Liver (tissue), 9 donors: ENCODE results near the gene MTHFD2. TPM values are rescaled to one million over a fixed set of nuclear protein-coding genes. Genes with fewer than 3 reads are reported as not detected.

Experiments used
- DNase-seq: peaks from one replicate; pipeline ENCODE4 v3.0.0-alpha.2; 2017; ENCODE audit warnings: low spot score
- H3K27ac ChIP-seq, 2 donors: one replicate each; pipeline ENCODE4 v1.7.0; 2013; ENCODE audit warnings: inconsistent platforms in 2 of 2, low read length in 2 of 2, control low read depth in 1 of 2, low read depth in 1 of 2, mild to moderate bottlenecking in 1 of 2
- H3K27me3 ChIP-seq, 4 donors: one replicate each; pipeline versions ENCODE4 v1.6.1 to v1.7.0; 2013; ENCODE audit warnings: low read length in 3 of 4, inconsistent platforms in 1 of 4, mild to moderate bottlenecking in 1 of 4, moderate library complexity in 1 of 4; ENCODE audit not compliant: control insufficient read depth in 4 of 4, insufficient read depth in 4 of 4
- H3K36me3 ChIP-seq, 4 donors: one replicate each; pipeline versions ENCODE4 v1.6.1 to v1.7.0; 2013; ENCODE audit warnings: low read length in 3 of 4, mild to moderate bottlenecking in 3 of 4, low read depth in 1 of 4, moderate library complexity in 1 of 4; ENCODE audit not compliant: control insufficient read depth in 4 of 4, insufficient read depth in 3 of 4
- H3K4me1 ChIP-seq, 4 donors: one replicate each; pipeline versions ENCODE4 v1.6.1 to v1.7.0; 2013; ENCODE audit warnings: low read length in 3 of 4, mild to moderate bottlenecking in 3 of 4, moderate library complexity in 1 of 4; ENCODE audit not compliant: control insufficient read depth in 4 of 4, insufficient read depth in 4 of 4
- H3K4me3 ChIP-seq, 3 donors: one replicate each; pipeline versions ENCODE4 v1.6.1 to v1.7.0; 2013; ENCODE audit warnings: low read length in 3 of 3, control low read depth in 1 of 3, low read depth in 1 of 3, mild to moderate bottlenecking in 1 of 3
- H3K9ac ChIP-seq, 2 donors: one replicate each; pipeline ENCODE4 v1.7.0; 2013; ENCODE audit warnings: low read length in 2 of 2, mild to moderate bottlenecking in 2 of 2, moderate library complexity in 2 of 2, control low read depth in 1 of 2, low read depth in 1 of 2
- H3K9me3 ChIP-seq, 4 donors: one replicate each; pipeline versions ENCODE4 v1.6.1 to v1.7.0; 2013; ENCODE audit warnings: low read length in 3 of 4; ENCODE audit not compliant: control insufficient read depth in 4 of 4
- ATF3 ChIP-seq: IDR thresholded peaks from 2 replicates; pipeline ENCODE4 v1.6.1; 2016; ENCODE audit warnings: antibody characterized with exemption
- CTCF ChIP-seq: fragments of 150-350 bp; IDR thresholded peaks from 2 replicates; pipeline ENCODE4 v1.5.1; 2017; ENCODE audit warnings: improper control_type of control experiment, low read depth, low read length; ENCODE audit not compliant: missing input control
- EGR1 ChIP-seq, 2 donors: IDR thresholded peaks; 2 replicates each; pipeline ENCODE4 v1.6.1; 2016 to 2018; ENCODE audit warnings: antibody characterized with exemption in 2 of 2, low read depth in 2 of 2
- FOXA1 ChIP-seq: IDR thresholded peaks from 2 replicates; pipeline ENCODE4 v1.6.1; 2016; ENCODE audit warnings: antibody characterized with exemption
- FOXA2 ChIP-seq: IDR thresholded peaks from 2 replicates; pipeline ENCODE4 v1.6.1; 2016; ENCODE audit warnings: antibody characterized with exemption
- HNF4A ChIP-seq, 2 donors: conservative IDR thresholded peaks; 2 replicates each; pipeline ENCODE4 v1.6.1; 2016; ENCODE audit warnings: antibody characterized with exemption in 2 of 2, mild to moderate bottlenecking in 2 of 2
- HNF4G ChIP-seq: IDR thresholded peaks from 2 replicates; pipeline ENCODE4 v1.6.1; 2016; ENCODE audit warnings: antibody characterized with exemption
- JUND ChIP-seq, 2 donors: IDR thresholded peaks; 2 replicates each; pipeline ENCODE4 v1.6.1; 2016; ENCODE audit warnings: antibody characterized with exemption in 2 of 2
- NR2F2 ChIP-seq: IDR thresholded peaks from 2 replicates; pipeline ENCODE4 v1.6.1; 2016; ENCODE audit warnings: antibody characterized with exemption
- RAD21 ChIP-seq, 2 donors: IDR thresholded peaks; 2 replicates each; pipeline ENCODE4 v1.6.1; 2016; ENCODE audit warnings: antibody characterized with exemption in 2 of 2, mild to moderate bottlenecking in 2 of 2
- RXRA ChIP-seq, 2 donors: IDR thresholded peaks; 2 replicates each; pipeline ENCODE4 v1.6.1; 2017 to 2018; ENCODE audit warnings: antibody characterized with exemption in 2 of 2, mild to moderate bottlenecking in 1 of 2
- SP1 ChIP-seq: IDR thresholded peaks from 2 replicates; pipeline ENCODE4 v1.6.1; 2018; ENCODE audit warnings: antibody characterized with exemption, mild to moderate bottlenecking
- TAF1 ChIP-seq: conservative IDR thresholded peaks from 2 replicates; pipeline ENCODE4 v1.6.1; 2016; ENCODE audit warnings: antibody characterized with exemption, mild to moderate bottlenecking
- YY1 ChIP-seq: IDR thresholded peaks from 2 replicates; pipeline ENCODE4 v1.6.1; 2016; ENCODE audit warnings: antibody characterized with exemption, mild to moderate bottlenecking
- WGBS: extraction: QIAGEN DNeasy Blood & Tissue Kit; methylation state at CpG from one replicate; pipeline ENCODE4 v1.1.7; 2013; 5-methylcytosine and 5-hydroxymethylcytosine counted together
- polyA plus RNA-seq, 2 donors: library from polyadenylated mRNA; stranded (reverse) in 1 of 2; unstranded in 1 of 2; fragments of 200-250 nt in 1 of 2; fragments of >200 nt in 1 of 2; fragmentation: Nextera tagmentation in 1 of 2; extraction: Ambion mirVana in 1 of 2; gene quantifications; one replicate each; pipeline versions ENCODE4 v1.2.1 to v1.2.3, GENCODE V29; 2013 to 2015
- total RNA-seq, 2 donors: library from RNA; depleted of rRNA; stranded (reverse); fragments of >200 nt; gene quantifications; one replicate each; pipeline ENCODE4 v1.2.3, GENCODE V29; 2014
- TF ChIP-seq, protein P1 (sequence below): IDR thresholded peaks from 2 replicates; pipeline ENCODE4 v1.6.1; 2016; ENCODE audit warnings: antibody characterized with exemption
- TF ChIP-seq, protein P2 (sequence below): IDR thresholded peaks from 2 replicates; pipeline ENCODE4 v1.6.1; 2016; ENCODE audit warnings: antibody characterized with exemption, mild to moderate bottlenecking
- TF ChIP-seq, protein P3 (sequence below): IDR thresholded peaks from 2 replicates; pipeline ENCODE4 v1.6.1; 2016; ENCODE audit warnings: antibody characterized with exemption
- donor health status: healthy.
- donor health status: healthy.
- donor health status: healthy.
- donor health status: healthy.
- donor health status: healthy.

Gene MTHFD2
- total and polyA plus RNA-seq, 4 donors: 1.6 to 27.5 (median 2.8) TPM

GRCh38 chr2:74235041-74235440 lies 36.6 kb downstream of the MTHFD2 start:
- 95% methylated on average over 5 of the region's 5 CpGs for WGBS
- TF ChIP-seq TAF1: no peak
- TF ChIP-seq FOXA2: no peak
- no peak for TF ChIP-seq HNF4A (conservative IDR thresholded peaks at IDR 0.05)
- TF ChIP-seq SP1: no peak
- TF ChIP-seq RXRA (IDR thresholded peaks at IDR 0.05): no peak
- no peak for TF ChIP-seq JUND (IDR thresholded peaks at IDR 0.05)
- no peak for TF ChIP-seq FOXA1
- TF ChIP-seq CTCF: no peak
- no peak for TF ChIP-seq NR2F2
- TF ChIP-seq EGR1 (IDR thresholded peaks at IDR 0.05; ENCODE audit: low read depth in 2 of 2): no peak
- TF ChIP-seq RAD21 (IDR thresholded peaks at IDR 0.05): no peak
- TF ChIP-seq, protein P1, sequence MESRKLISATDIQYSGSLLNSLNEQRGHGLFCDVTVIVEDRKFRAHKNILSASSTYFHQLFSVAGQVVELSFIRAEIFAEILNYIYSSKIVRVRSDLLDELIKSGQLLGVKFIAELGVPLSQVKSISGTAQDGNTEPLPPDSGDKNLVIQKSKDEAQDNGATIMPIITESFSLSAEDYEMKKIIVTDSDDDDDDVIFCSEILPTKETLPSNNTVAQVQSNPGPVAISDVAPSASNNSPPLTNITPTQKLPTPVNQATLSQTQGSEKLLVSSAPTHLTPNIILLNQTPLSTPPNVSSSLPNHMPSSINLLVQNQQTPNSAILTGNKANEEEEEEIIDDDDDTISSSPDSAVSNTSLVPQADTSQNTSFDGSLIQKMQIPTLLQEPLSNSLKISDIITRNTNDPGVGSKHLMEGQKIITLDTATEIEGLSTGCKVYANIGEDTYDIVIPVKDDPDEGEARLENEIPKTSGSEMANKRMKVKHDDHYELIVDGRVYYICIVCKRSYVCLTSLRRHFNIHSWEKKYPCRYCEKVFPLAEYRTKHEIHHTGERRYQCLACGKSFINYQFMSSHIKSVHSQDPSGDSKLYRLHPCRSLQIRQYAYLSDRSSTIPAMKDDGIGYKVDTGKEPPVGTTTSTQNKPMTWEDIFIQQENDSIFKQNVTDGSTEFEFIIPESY: no peak
- no peak for TF ChIP-seq HNF4G
- TF ChIP-seq, protein P2, sequence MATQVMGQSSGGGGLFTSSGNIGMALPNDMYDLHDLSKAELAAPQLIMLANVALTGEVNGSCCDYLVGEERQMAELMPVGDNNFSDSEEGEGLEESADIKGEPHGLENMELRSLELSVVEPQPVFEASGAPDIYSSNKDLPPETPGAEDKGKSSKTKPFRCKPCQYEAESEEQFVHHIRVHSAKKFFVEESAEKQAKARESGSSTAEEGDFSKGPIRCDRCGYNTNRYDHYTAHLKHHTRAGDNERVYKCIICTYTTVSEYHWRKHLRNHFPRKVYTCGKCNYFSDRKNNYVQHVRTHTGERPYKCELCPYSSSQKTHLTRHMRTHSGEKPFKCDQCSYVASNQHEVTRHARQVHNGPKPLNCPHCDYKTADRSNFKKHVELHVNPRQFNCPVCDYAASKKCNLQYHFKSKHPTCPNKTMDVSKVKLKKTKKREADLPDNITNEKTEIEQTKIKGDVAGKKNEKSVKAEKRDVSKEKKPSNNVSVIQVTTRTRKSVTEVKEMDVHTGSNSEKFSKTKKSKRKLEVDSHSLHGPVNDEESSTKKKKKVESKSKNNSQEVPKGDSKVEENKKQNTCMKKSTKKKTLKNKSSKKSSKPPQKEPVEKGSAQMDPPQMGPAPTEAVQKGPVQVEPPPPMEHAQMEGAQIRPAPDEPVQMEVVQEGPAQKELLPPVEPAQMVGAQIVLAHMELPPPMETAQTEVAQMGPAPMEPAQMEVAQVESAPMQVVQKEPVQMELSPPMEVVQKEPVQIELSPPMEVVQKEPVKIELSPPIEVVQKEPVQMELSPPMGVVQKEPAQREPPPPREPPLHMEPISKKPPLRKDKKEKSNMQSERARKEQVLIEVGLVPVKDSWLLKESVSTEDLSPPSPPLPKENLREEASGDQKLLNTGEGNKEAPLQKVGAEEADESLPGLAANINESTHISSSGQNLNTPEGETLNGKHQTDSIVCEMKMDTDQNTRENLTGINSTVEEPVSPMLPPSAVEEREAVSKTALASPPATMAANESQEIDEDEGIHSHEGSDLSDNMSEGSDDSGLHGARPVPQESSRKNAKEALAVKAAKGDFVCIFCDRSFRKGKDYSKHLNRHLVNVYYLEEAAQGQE: no peak
- no peak for TF ChIP-seq ATF3
- TF ChIP-seq YY1: no peak
- no peak overlapping the region for H3K9ac ChIP-seq
- no peak overlapping the region for H3K27ac ChIP-seq
- DNase-seq: no peak
- H3K4me3 ChIP-seq: no peak overlapping the region
- H3K27me3 ChIP-seq: no peaks in the 10 kb centered on the region
- no peaks in the 10 kb centered on the region for H3K9me3 ChIP-seq
- no peaks in the 10 kb centered on the region for H3K4me1 ChIP-seq
- no peaks in the 10 kb centered on the region for H3K36me3 ChIP-seq

GRCh38 chr2:74238879-74239278 lies 40.5 kb downstream of the MTHFD2 start:
- Histone ChIP-seq H3K36me3 (no peaks in the 10 kb centered on the region), H3K9me3 (no peaks in the 10 kb centered on the region), H3K27ac (no peak overlapping the region), H3K4me1 (no peaks in the 10 kb centered on the region), H3K27me3 (no peaks in the 10 kb centered on the region), H3K9ac (no peak overlapping the region), H3K4me3 (no peak overlapping the region)
- TF ChIP-seq ATF3: no peak
- TF ChIP-seq FOXA1: no peak
- TF ChIP-seq, protein P3, sequence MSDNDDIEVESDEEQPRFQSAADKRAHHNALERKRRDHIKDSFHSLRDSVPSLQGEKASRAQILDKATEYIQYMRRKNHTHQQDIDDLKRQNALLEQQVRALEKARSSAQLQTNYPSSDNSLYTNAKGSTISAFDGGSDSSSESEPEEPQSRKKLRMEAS: no peak
- TF ChIP-seq, protein P2: no peak
- no peak for DNase-seq
- WGBS: 96% methylated on average over 2 of the region's 2 CpGs
